ENCODE measurements around the gene DDX24. TPM values are rescaled to one million over a fixed set of nuclear protein-coding genes. Genes with fewer than 3 reads are reported as not detected.

DDX24 gene
- total RNA-seq, 1 experiment from 2014 or later, result 174 TPM

DNA sequence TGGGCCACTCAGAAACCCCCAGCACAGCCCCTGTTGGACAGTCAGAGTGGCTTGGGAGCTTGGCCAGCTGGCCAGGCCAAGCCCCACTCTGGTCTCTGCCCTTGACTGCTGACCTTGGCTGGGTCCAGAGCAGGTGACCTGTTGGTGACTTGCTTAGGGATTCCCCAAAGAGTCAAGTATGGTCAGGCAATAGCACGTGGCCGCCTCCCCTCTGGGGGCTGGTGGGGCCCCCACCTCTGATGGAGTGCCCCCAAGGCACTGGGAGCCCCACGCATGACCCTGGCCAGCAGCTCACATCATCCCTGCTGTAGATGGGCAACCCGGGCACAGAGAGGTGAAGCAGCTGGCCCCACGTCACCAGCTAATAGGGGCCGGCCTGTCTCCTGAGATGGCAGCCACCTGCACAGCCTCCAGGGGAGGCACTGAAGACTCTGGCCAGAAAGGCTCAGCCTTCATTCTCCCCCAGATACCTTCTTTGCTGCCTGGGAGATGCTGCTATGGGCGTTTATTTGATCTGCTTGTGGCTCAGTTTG, 82.1 kb downstream of the DDX24 start (continued):
- TF ChIP-seq, protein P1, sequence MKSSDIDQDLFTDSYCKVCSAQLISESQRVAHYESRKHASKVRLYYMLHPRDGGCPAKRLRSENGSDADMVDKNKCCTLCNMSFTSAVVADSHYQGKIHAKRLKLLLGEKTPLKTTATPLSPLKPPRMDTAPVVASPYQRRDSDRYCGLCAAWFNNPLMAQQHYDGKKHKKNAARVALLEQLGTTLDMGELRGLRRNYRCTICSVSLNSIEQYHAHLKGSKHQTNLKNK (CRISPR knock-in tag; IDR thresholded peaks at IDR 0.05), result no peak
- TF ChIP-seq, protein P2, sequence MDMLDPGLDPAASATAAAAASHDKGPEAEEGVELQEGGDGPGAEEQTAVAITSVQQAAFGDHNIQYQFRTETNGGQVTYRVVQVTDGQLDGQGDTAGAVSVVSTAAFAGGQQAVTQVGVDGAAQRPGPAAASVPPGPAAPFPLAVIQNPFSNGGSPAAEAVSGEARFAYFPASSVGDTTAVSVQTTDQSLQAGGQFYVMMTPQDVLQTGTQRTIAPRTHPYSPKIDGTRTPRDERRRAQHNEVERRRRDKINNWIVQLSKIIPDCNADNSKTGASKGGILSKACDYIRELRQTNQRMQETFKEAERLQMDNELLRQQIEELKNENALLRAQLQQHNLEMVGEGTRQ (CRISPR knock-in tag; IDR thresholded peaks at IDR 0.05), result no peak
- TF ChIP-seq, protein P3, sequence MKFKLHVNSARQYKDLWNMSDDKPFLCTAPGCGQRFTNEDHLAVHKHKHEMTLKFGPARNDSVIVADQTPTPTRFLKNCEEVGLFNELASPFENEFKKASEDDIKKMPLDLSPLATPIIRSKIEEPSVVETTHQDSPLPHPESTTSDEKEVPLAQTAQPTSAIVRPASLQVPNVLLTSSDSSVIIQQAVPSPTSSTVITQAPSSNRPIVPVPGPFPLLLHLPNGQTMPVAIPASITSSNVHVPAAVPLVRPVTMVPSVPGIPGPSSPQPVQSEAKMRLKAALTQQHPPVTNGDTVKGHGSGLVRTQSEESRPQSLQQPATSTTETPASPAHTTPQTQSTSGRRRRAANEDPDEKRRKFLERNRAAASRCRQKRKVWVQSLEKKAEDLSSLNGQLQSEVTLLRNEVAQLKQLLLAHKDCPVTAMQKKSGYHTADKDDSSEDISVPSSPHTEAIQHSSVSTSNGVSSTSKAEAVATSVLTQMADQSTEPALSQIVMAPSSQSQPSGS (CRISPR knock-in tag; IDR thresholded peaks at IDR 0.05; ENCODE audit: borderline replicate concordance, low read depth), result no peak
- TF ChIP-seq NFATC4 (CRISPR knock-in tag; IDR thresholded peaks at IDR 0.05), result no peak
- TF ChIP-seq CREB1 (CRISPR knock-in tag; IDR thresholded peaks at IDR 0.05), result no peak
- TF ChIP-seq, protein P4, sequence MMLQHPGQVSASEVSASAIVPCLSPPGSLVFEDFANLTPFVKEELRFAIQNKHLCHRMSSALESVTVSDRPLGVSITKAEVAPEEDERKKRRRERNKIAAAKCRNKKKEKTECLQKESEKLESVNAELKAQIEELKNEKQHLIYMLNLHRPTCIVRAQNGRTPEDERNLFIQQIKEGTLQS (CRISPR knock-in tag; conservative IDR thresholded peaks at IDR 0.05), result no peak
- TF ChIP-seq, protein P5, sequence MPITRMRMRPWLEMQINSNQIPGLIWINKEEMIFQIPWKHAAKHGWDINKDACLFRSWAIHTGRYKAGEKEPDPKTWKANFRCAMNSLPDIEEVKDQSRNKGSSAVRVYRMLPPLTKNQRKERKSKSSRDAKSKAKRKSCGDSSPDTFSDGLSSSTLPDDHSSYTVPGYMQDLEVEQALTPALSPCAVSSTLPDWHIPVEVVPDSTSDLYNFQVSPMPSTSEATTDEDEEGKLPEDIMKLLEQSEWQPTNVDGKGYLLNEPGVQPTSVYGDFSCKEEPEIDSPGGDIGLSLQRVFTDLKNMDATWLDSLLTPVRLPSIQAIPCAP (CRISPR knock-in tag; IDR thresholded peaks at IDR 0.05), result no peak
- no peak for TF ChIP-seq ZNF317 (CRISPR knock-in tag; IDR thresholded peaks at IDR 0.05; ENCODE audit: borderline replicate concordance, low read depth)
- no peak for TF ChIP-seq NFYB (CRISPR knock-in tag; conservative IDR thresholded peaks at IDR 0.05; ENCODE audit: low read depth)

Other genes with a start within 250 kb of the DDX24 start
- gene FAM181A, start 153.9 kb downstream of the DDX24 start, total RNA-seq (2021), result not detected in 3 replicates
- 0.37 to 0.73 TPM (median 0.71 TPM) in 3 replicates for gene ASB2, start 104.6 kb downstream of the DDX24 start, total RNA-seq (2021)
- gene CCDC197, start 83.9 kb downstream of the DDX24 start, total RNA-seq (2021), result not detected in 3 replicates
- 3.5 to 4.5 TPM (median 3.9 TPM) in 3 replicates for gene OTUB2, start 54.9 kb downstream of the DDX24 start, total RNA-seq (2021)
- 27.6 to 34.1 TPM (median 32.3 TPM) in 3 replicates for gene IFI27L1, start 108 bp upstream of the DDX24 start, total RNA-seq (2021)
- gene IFI27, start 29.5 kb upstream of the DDX24 start, total RNA-seq (2021), result 1.8 to 3.2 TPM (median 2.4 TPM) in 3 replicates
- gene IFI27L2, start 48.4 kb upstream of the DDX24 start, total RNA-seq (2021), result 22.1 to 37.2 TPM (median 35.5 TPM) in 3 replicates
- gene PPP4R4, start 93.1 kb upstream of the DDX24 start, total RNA-seq (2021), result 8.1 to 9.6 TPM (median 8.2 TPM) in 3 replicates
- 0.04 TPM in 1 of 3 replicates, not detected in the others for gene SERPINA10, start 212.1 kb upstream of the DDX24 start, total RNA-seq (2021)
- 0.15 TPM in 1 of 3 replicates, not detected in the others for gene SERPINA6, start 242.1 kb upstream of the DDX24 start, total RNA-seq (2021)

All from WTC11 (cell line).